GM18517 (cell line): ENCODE results near the gene TRAPPC3L.

Experiments used
- ATAC-seq: cut with Tn5 transposase; IDR thresholded peaks from one replicate; pipeline ENCODE4 v1.9.1; 2021; ENCODE audit warnings: mild to moderate bottlenecking, moderate library complexity; ENCODE audit not compliant: unreplicated experiment

Gene TRAPPC3L

DNA sequence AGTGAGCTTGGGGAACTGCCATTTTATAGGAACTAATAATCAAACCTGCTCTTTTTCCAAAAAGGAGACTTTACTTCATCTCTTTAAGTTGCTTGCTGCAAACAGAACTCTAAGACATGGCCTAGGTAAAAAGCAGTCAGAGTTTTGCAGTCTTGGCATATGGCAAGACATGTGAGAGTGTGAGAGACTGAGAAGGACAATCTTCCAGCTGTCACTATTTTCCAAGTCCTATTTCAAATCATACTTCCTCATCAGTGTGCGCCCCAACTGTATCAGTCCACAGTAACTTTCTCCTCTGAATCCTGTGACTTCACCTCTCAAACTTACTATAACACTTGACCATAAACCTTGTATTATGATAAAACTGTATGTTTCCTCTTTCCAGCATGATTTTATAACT lies 74.0 kb downstream of the TRAPPC3L start:
- ATAC-seq: no peak

GRCh38 chr6:116468293-116468692 lies 77.2 kb downstream of the TRAPPC3L start:
- ATAC-seq: no peak

GRCh38 chr6:116467514-116467913 lies 78.0 kb downstream of the TRAPPC3L start:
- no peak for ATAC-seq

DNA sequence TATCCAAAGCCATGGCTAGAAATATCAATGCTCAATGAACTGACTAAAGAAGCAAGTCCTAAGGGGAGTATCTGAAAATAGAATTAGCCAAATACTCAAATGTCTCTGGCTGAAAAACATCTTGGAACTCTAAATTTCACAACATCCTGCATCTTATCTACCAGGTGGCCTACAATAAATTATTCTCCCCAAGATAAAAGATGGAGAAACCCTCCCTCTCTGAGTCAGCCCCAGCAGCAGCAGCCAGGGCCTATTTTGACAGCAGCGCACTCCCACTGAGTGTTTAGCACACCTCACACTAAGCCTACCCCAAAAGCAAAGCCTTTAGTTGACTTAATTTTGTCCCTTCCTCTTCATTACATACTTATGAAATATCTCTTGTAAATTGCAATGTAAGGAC lies 78.4 kb downstream of the TRAPPC3L start:
- ATAC-seq: no peak

DNA sequence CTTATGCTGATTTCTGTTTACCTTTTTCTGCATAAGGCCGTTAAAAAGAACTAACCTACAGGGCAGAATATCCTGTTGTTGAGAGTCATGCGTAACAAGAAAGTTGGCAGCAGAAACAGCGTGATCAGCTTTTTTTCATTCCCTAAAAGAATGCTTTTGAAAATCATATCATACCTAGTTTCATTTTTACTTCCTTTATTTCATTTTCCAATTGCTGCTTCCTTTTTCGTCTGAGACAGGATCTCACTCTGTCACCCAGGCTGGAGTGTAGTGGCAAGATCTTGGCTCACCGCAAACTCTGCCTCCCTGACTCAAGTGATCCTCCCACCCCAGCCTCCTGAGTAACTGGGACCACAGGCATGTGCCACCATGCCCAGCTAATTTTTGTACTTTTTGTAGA lies 80.2 kb downstream of the TRAPPC3L start:
- ATAC-seq: no peak

GRCh38 chr6:116463301-116463700 lies 82.2 kb downstream of the TRAPPC3L start:
- ATAC-seq: no peak

DNA sequence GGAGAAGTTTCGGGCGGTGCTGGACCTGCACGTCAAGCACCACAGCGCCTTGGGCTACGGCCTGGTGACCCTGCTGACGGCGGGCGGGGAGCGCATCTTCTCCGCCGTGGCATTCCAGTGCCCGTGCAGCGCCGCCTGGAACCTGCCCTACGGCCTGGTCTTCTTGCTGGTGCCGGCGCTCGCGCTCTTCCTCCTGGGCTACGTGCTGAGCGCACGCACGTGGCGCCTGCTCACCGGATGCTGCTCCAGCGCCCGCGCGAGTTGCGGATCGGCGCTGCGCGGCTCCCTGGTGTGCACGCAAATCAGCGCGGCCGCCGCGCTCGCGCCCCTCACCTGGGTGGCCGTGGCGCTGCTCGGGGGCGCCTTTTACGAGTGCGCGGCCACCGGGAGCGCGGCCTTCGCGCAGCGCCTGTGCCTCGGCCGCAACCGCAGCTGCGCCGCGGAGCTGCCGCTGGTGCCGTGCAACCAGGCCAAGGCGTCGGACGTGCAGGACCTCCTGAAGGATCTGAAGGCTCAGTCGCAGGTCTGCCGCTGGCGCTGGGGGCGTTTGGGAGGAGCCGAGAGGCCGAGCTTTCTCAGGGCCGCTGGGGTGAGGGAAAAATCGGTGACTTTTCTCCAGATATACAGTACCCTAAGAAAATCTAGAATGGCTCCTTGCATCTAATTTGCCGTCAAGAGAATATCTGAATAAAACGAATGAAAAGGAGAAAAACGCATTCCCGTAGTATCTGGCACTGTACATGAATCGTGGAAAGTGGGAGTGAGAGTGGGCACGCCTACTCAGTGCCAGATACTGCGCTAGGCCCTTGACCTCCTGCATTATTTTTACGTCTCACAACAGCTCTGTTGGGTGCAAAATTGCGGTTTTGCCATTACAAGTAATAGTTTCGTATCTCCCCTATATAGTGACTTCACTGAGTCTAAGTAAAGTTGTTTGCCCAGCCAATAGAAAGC lies 83.3 kb downstream of the TRAPPC3L start:
- peak; percentile 70 for ATAC-seq

DNA sequence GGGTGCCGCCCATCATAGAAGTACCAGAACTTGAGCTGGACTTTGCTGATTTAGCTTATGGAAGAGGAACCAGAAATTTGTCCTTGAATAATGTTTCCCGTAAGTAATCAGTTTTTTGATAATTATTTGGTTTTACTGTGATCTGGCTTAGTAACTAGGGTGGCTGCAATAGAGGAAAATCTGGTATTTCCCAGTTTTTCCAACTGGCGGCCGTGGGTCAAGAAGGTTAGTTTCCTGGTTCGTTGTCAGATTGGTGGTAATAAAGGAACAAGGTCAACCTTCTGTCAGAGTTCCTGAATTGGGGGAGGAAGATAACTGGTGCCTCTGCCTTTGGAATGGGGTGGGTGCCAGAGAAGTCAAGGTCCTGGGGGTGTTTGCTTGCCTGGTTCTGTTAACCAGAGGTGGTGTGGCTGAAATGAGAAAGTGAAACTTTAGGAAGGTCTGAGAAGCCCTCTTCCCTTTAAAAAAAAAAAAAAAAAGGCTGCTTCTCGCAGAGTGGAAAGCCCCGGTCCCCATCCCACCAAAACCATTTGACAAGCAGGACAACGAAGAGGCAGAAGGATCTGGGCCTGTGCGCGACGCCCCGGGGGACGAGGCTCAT lies 84.1 kb downstream of the TRAPPC3L start, which contains the start of gene CALHM6:
CALHM6 (plus strand) TSS at position 45 of the 601 bp plus-strand sequence; CDS start at position 600, 555 bp downstream.
- ATAC-seq: no peak

DNA sequence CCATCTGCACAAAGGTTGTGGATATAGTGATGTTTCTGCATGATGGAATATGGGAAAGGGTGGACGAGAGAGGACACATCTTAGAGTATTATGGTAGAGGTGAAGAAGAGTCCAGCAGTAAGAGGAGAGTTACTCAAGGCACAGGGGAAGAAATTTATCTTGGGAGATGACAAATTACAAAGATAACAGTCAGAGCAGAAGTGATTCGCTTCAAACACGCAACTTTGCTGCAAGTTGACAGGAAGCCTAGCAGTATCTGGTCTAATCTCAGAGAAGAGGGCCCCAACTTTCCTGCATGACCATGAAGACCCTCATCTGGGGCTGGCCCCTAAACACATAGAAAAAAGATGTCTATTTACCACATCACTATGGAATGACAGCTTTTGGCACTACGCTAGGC lies 85.6 kb downstream of the TRAPPC3L start:
- ATAC-seq: no peak

- ATAC-seq: no peak
Measured at GRCh38 chr6:116458264-116458663, 87.2 kb downstream of the TRAPPC3L start.

DNA sequence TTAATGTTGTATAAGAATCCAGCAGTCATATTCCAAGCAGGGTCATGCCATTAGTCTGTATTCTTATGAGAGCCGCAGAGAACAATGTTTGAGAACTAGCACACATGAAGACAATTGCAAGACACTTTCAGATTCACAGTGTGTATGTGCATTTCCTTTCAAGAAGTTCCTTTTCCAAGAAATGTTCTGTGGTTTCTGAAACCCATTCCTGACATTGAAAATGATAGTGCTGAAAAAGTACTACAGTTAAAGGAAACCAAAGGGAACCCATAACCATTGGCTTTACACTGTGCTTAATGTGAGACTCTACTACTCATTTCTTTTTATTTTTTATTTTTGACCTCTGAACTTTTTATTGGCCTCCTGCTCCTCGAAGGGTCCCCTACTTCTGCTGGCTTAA lies 88.6 kb downstream of the TRAPPC3L start:
- no peak for ATAC-seq

GRCh38 chr6:116456106-116456505 lies 89.4 kb downstream of the TRAPPC3L start:
- ATAC-seq: no peak

- ATAC-seq: no peak
Measured at GRCh38 chr6:116452531-116452930, 93.0 kb downstream of the TRAPPC3L start.

DNA sequence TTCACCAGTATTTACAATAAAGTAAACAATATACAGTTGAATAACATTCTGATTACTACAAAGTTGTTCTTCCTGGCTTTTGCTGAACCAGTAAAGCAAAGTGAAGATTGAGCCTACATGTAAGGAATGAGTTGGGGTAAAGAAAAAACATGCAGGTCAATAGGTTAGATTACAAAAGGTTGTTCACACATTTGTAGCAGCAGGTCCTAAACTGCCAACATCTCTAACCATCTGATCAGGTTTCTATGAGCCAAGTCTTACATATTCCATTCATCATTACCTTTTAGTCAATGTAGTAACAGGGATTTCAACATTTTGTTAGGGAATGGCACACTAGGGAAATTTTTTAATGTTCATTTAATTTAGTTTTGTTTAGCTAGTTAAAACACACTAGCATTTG lies 93.6 kb downstream of the TRAPPC3L start:
- ATAC-seq: no peak

- peak; percentile 89 for ATAC-seq
Measured at GRCh38 chr6:116450769-116451740, 94.4 kb downstream of the TRAPPC3L start.

DNA sequence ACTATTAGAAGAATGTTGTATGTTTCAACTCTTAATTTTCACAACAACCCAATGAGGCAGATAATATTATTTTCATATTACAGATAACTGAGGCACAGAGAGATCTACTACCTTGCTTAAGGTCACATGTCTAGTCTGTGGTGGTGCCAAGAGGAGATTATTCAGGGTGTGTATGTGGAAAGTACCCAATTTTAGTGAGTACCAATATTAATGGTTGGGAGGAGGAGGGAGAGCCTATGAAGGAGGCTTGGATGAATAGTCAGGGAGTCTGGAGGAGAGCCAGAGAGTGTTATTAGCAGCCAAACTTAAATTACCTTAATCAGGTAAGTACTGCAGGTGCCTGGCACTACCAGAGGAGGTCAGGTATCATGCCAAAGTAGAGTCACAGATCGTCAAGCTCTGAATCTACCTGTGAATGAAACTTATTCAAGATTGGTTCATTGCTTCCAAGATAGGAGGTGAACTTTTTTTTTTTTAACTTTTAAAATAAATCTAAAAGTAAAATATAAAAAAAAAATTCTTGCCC lies 95.2 kb downstream of the TRAPPC3L start:
- no peak for ATAC-seq

DNA sequence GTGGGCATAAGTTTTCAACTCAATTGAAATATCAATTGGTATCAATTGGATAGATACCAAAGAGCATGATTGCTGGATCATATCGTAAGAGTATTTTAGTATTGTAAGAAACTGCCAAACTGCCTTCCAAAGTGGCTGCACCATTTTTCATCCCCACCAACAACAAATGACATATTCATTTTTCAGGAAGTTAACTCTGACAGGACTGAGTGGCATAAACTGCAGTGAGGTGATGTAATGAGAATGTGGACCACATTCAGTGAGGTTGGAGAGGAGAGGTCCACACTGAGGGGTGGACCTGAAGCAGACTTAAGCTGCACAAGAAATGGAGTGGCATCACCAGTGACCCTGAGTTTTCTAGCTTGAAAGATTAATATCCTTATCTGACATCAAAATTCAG lies 95.9 kb downstream of the TRAPPC3L start:
- no peak for ATAC-seq

DNA sequence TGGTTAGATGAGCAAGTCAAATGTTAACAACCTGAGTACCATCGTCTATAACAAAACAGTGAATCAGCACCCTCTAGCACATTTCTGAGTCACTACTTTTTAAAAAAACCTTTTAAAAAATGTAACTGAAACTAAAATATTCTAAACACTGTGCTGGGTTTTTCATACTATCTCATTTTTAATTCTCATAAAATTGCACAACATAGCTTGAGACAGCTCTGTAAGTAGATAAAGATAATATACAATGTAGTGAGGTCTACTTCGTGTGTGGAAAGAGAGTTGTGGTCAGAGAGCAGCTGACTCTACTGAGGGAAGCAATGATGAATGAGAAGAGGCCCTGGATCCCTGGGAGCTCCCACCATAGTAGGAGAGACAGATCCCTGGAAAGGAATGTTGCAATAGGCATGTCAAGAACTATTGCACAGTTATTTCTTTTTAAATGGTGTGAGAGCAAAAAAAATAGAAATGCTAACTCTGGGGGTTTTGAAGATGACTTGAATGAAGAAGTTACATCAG lies 97.9 kb downstream of the TRAPPC3L start:
- ATAC-seq: no peak

- no peak for ATAC-seq
Measured at GRCh38 chr6:116447052-116447451, 98.4 kb downstream of the TRAPPC3L start.

GRCh38 chr6:116446399-116446798 lies 99.1 kb downstream of the TRAPPC3L start:
- ATAC-seq: no peak

GRCh38 chr6:116445102-116445501 lies 100.4 kb downstream of the TRAPPC3L start:
- ATAC-seq: no peak
